SK-N-MC (cell line): Measurements from ENCODE around the gene SAMSN1.

Experiments used
- DNase-seq: peaks from one replicate; pipeline ENCODE4 v3.0.0-alpha.2; 2011; ENCODE audit warnings: low read depth, low spot score
- H3K27ac ChIP-seq: fragments of 200-600 bp; sonication (generic); 2 replicates; pipeline ENCODE4 v1.5.1; 2016; ENCODE audit warnings: mixed run types
- H3K36me3 ChIP-seq: fragments of 200-600 bp; sonication (generic); 2 replicates; pipeline ENCODE4 v1.6.1; 2017; ENCODE audit warnings: antibody characterized with exemption, low read length, mixed read lengths; ENCODE audit not compliant: insufficient read depth
- H3K4me3 ChIP-seq: fragments of 200-600 bp; sonication (generic); 2 replicates; pipeline ENCODE4 v1.5.1; 2016
- H3K9ac ChIP-seq: fragments of 200-600 bp; sonication (generic); 2 replicates; pipeline ENCODE4 v1.8.0; 2017; ENCODE audit warnings: mixed run types, mixed read lengths; ENCODE audit not compliant: insufficient read length
- H3K9me3 ChIP-seq: fragments of 200-600 bp; sonication (generic); 2 replicates; pipeline ENCODE4 v1.6.1; 2017; ENCODE audit warnings: low read depth, mild to moderate bottlenecking, antibody characterized with exemption, low read length, moderate library complexity, mixed read lengths
- EZH2 ChIP-seq: fragments of 200-600 bp; sonication (generic); IDR thresholded peaks from one replicate; pipeline ENCODE4 v1.6.1; 2017; ENCODE audit warnings: antibody characterized with exemption
- FOXP2 ChIP-seq: optimal IDR thresholded peaks from 2 replicates; pipeline ENCODE3; 2011; ENCODE audit warnings: mild to moderate bottlenecking, moderate library complexity; ENCODE audit not compliant: insufficient read depth; ENCODE audit errors: extremely low read length, control extremely low read depth
- POLR2AphosphoS5 ChIP-seq: IDR thresholded peaks from 2 replicates; pipeline ENCODE4 v1.6.1; 2012; ENCODE audit warnings: mild to moderate bottlenecking, low read depth, low read length, borderline replicate concordance

SAMSN1 gene

DNA sequence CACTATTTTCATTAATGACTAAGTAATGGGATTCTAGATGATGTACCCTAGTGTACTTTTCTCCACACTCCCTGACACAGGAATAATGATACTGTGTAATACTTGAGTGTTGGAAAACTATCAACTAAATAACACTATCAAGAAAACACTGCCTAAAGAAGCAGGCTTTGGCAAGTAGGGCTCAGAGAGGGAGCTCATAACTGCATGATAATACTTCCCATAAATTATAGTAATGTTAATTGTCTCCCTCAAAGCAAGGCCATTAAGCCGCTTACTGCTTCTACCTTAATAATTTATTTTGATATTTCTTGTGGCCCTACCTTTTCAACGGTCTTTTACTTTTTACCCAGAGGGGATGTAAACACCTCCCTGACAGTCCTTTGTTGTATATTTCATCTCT is 69.0 kb downstream of the SAMSN1 start:
- H3K36me3 ChIP-seq, result no peaks in the 10 kb centered on the region
- no peak for DNase-seq
- no peak overlapping the region for H3K4me3 ChIP-seq
- TF ChIP-seq EZH2 (no peak), FOXP2 (no peak), POLR2AphosphoS5 (no peak)
- H3K27ac ChIP-seq, result no peak overlapping the region
- no peak overlapping the region for H3K9ac ChIP-seq
- no peaks in the 10 kb centered on the region for H3K9me3 ChIP-seq

DNA sequence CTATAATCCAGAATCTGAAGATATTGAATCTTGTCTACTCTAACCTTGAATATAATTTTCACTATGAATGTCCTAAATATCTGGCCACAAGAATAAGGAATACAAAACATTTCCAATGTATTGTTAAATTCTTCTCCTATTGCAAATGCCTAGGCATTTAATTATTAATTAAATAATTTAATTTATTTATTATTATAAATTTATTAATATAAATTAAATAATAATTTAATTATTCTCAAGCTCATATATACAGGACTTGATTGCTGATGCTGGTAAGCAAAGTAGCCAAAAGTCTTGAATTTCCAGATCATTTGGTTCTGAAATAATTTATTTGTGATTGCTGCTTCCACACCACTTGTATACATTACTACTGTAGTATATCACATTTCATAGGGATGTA is 71.1 kb downstream of the SAMSN1 start:
- no peak for TF ChIP-seq FOXP2
- no peak for TF ChIP-seq EZH2
- TF ChIP-seq POLR2AphosphoS5, result no peak
- H3K9ac ChIP-seq, result no peak overlapping the region
- no peak overlapping the region for H3K4me3 ChIP-seq
- no peak overlapping the region for H3K27ac ChIP-seq
- no peaks in the 10 kb centered on the region for H3K9me3 ChIP-seq
- no peak for DNase-seq
- H3K36me3 ChIP-seq, result no peaks in the 10 kb centered on the region

DNA sequence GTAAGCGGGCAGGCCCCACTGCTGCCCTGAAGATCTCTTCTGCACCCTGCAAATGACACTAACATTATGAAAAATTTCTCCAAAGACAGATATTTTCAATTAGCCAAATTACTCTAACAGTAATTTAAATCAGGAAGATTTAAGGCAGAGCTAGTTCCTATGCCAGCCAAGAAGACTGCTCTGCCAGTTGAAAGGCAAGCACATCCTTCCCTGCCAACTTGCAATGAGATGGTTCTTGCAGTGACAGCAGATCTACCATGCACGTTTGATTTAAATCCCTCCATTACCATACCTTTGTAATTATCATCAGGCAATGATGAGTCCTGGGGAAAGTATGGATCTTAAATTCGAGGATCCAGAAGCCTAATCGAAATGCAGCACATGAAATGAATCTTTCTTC is 76.5 kb downstream of the SAMSN1 start:
- Histone ChIP-seq H3K36me3 (no peaks in the 10 kb centered on the region), H3K9ac (no peak overlapping the region), H3K27ac (no peak overlapping the region), H3K9me3 (no peaks in the 10 kb centered on the region), H3K4me3 (no peak overlapping the region)
- TF ChIP-seq FOXP2 (no peak), EZH2 (no peak), POLR2AphosphoS5 (no peak)
- DNase-seq, result no peak

DNA sequence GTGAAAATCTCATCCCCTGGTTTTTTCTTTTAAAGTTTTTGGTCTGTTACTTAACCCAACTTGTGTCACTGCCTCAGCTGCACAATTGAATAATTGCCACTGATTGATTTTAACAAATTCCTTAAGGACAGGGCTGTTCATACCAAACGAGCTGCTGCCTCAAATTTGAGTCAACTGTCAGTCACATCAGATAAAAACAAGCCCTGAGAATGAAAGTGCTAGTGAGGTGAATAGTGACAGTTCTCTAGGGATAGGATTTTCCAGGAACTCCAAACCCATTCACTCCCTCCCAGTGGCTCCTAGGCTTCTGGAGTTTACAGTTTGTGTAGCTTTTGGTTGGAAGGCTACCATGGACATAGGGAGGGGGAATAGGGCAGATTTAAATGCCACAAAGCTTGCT is 79.4 kb downstream of the SAMSN1 start:
- Histone ChIP-seq H3K9me3 (no peaks in the 10 kb centered on the region), H3K36me3 (no peaks in the 10 kb centered on the region), H3K27ac (no peak overlapping the region), H3K4me3 (no peak overlapping the region), H3K9ac (no peak overlapping the region)
- no peak for DNase-seq
- no peak for TF ChIP-seq POLR2AphosphoS5
- TF ChIP-seq EZH2, result no peak
- TF ChIP-seq FOXP2, result no peak

DNA sequence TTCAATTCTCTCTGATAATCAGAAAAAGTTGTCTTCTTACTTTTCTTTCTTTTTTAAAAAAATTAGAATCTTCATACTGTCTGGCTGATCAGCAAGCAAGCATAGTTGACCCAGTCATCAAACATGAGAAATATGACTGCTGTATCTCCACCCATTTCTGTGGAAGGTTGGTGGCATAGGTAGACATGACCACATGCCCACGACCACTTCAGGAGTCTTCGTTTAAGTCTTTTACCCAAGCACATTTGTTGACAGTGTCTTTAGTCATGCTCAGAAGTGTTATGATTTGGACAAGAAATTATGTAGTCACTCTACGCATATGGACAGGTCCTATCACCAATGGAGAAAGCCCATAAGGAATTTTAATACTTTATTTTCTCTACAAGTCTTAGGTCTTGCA is 88.4 kb downstream of the SAMSN1 start:
- Histone ChIP-seq H3K36me3 (no peaks in the 10 kb centered on the region), H3K9me3 (no peaks in the 10 kb centered on the region), H3K27ac (no peak overlapping the region), H3K9ac (no peak overlapping the region), H3K4me3 (no peak overlapping the region)
- TF ChIP-seq POLR2AphosphoS5 (no peak), EZH2 (no peak), FOXP2 (no peak)
- no peak for DNase-seq

DNA sequence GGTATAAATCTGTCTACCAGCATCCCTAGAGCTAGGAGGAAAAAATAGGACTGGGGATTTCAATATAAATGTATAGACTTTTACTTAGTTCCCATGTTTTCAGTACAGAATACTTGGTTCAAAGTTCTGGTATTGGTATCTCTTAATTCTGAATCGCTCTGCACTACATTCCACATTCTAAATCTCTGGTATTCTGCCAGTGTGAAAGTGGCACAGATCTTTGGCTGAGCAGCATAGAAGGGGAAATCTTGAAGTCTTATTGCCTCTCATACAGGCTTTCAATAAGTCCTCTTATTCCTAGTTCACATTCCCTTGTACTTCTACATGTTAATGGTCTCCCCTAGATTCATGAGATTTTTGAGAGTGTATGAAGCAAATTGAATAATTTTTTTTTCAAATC is 89.2 kb downstream of the SAMSN1 start:
- no peak overlapping the region for H3K27ac ChIP-seq
- DNase-seq, result no peak
- H3K36me3 ChIP-seq, result no peaks in the 10 kb centered on the region
- H3K9me3 ChIP-seq, result no peaks in the 10 kb centered on the region
- no peak overlapping the region for H3K9ac ChIP-seq
- no peak overlapping the region for H3K4me3 ChIP-seq
- TF ChIP-seq POLR2AphosphoS5 (no peak), FOXP2 (no peak), EZH2 (no peak)

DNA sequence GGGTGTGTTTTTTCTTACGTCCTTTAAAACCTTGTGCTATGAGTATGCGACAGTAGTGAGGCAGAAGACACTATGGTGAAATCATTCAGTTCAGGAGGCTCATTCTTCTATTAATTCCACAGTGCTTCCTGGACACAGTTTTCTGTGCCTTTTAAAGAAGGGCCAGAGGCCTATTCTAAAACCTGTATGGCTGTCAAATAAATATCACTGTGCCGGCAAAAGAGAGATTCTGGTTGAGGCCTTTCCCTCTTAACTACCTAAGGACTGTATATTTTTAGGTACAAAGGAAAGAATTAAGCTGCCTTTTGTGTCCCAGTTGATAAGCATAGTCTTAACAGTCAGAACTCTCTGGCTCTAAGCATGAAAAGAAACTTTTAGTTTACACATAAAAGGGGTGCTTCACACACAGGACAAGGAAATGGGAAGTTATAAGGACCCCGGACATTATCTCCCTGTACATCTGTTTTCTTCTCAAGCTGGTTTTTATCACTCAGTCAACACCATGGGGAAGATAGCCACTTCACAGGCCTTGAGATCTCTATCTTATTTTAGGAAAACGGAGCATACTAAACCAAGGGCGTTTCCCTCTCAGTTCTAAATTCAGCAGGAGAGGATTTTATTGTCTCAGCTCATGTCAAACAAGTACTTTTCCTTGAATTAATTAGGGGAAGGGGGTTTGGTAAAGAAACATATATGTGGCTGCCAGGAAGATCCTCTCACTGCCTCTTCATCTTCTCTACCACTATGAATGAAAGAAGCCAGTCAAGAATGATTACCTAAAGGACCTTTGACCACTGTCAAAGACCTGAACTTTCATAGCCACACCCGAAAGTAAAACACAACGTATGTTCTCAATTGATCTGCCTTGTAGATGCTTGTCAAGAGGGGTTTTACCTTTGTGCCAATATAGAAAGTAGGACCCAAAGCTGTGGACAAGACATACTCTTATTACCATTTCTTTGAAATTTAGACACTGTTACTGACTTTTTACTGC is 91.8 kb downstream of the SAMSN1 start:
- TF ChIP-seq EZH2 (no peak), POLR2AphosphoS5 (no peak), FOXP2 (no peak)
- H3K9me3 ChIP-seq, result no peaks in the 10 kb centered on the region
- H3K36me3 ChIP-seq, result no peaks in the 10 kb centered on the region
- H3K27ac ChIP-seq, result no peak overlapping the region
- no peak overlapping the region for H3K4me3 ChIP-seq
- no peak for DNase-seq
- H3K9ac ChIP-seq, result no peak overlapping the region

DNA sequence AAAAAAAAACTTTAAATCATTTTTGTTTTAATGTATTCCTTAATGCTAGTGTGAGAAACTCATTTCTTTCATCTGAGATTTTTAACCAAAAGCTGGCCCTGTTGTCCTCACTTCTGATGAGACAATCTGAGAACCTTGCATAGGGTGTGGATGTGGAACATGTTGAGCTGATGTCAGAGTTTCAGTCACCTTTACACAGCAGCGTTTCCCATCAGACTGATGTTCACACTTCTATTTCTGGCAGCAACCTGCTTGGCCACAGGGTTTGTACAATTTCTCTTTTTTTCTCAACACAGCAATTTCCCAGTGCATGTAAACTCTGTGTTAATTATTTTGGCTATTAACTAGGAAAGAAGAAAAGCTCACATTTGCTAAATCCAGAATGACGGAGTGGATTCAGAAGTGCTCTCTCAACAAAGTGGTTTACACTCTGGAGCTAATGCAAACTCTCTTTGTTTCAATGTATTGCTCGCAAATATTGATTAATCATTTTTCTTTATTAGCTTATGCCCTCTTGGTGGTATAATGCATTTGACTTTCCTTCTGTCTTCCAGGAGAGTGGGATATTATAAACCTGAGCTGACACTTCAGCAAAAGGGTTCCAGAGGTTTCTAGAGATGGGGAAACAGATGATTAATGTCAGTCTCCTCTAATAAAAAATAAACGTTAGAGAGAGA is 92.6 kb downstream of the SAMSN1 start:
- DNase-seq, result no peak
- Histone ChIP-seq H3K9me3 (no peaks in the 10 kb centered on the region), H3K9ac (no peak overlapping the region), H3K4me3 (no peak overlapping the region), H3K36me3 (no peaks in the 10 kb centered on the region), H3K27ac (no peak overlapping the region)
- TF ChIP-seq EZH2 (no peak), FOXP2 (no peak), POLR2AphosphoS5 (no peak)
